Measurements from ENCODE around the gene POMT2.

DNA sequence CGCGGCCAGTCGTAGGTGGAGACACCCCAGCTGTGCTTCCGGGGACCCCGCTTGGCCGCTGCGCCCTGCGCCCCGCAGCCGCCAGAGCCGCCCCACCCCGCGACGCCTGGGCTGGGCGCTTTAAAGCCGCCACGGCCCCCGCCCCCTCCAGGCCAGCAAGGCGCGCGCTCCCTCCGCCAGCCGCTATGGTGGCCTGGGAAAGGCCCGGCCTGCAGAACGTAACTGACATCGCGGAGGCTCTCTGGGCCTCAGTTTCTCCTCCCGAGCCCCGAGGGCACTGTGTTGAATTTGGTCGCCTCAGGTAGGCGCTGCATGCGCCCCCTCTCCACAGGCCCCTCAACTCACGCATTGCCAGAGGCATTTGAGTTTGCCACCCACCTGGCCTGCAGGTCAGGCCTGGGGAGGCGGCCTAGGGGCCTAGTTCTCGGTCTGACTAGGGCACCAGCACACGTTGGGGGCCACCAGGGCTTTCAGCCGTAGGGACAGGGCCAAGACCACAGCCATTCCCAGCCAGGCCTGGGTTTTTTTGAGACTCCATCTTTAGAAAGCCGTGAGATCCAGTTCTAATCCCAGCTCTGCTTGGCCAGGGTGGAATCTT, 49.5 kb downstream of the POMT2 start, which contains the start of gene NGB:
- TF ChIP-seq, protein P1, sequence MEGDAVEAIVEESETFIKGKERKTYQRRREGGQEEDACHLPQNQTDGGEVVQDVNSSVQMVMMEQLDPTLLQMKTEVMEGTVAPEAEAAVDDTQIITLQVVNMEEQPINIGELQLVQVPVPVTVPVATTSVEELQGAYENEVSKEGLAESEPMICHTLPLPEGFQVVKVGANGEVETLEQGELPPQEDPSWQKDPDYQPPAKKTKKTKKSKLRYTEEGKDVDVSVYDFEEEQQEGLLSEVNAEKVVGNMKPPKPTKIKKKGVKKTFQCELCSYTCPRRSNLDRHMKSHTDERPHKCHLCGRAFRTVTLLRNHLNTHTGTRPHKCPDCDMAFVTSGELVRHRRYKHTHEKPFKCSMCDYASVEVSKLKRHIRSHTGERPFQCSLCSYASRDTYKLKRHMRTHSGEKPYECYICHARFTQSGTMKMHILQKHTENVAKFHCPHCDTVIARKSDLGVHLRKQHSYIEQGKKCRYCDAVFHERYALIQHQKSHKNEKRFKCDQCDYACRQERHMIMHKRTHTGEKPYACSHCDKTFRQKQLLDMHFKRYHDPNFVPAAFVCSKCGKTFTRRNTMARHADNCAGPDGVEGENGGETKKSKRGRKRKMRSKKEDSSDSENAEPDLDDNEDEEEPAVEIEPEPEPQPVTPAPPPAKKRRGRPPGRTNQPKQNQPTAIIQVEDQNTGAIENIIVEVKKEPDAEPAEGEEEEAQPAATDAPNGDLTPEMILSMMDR (IDR thresholded peaks at IDR 0.05), result no peak
- no peak for TF ChIP-seq EP300 (IDR thresholded peaks at IDR 0.05; ENCODE audit: low read depth)
- no peak for TF ChIP-seq POLR2A (IDR thresholded peaks at IDR 0.05)
